PFSK-1 (cell line): Measurements from ENCODE around the gene MPEG1.

ENCODE experiments used
- FOXP2 ChIP-seq: optimal IDR thresholded peaks from 2 replicates; pipeline ENCODE3; 2011; ENCODE audit warnings: borderline replicate concordance, control low read depth, inconsistent platforms; ENCODE audit not compliant: insufficient read depth; ENCODE audit errors: extremely low read length, extremely low read depth
- POLR2AphosphoS5 ChIP-seq: IDR thresholded peaks from 2 replicates; pipeline ENCODE4 v1.6.1; 2012; ENCODE audit warnings: low read depth, mild to moderate bottlenecking, control low read depth, low read length, moderate library complexity
- SIN3A ChIP-seq: IDR thresholded peaks from 2 replicates; pipeline ENCODE4 v1.6.1; 2012; ENCODE audit warnings: mild to moderate bottlenecking, low read length, moderate library complexity, borderline replicate concordance; ENCODE audit not compliant: insufficient read depth
- TAF1 ChIP-seq: IDR thresholded peaks from 2 replicates; pipeline ENCODE4 v1.6.1; 2012; ENCODE audit warnings: low read length, control low read depth, borderline replicate concordance; ENCODE audit not compliant: insufficient read depth
- TF ChIP-seq, protein P1 (sequence below), 2 experiments: IDR thresholded peaks; 2 replicates each; pipeline versions ENCODE4 v1.6.1 to v1.8.0; 2011 to 2012; ENCODE audit warnings: low read depth in 2 of 2, low read length in 2 of 2, control low read depth in 1 of 2, inconsistent platforms in 1 of 2, mild to moderate bottlenecking in 1 of 2, moderate library complexity in 1 of 2; ENCODE audit not compliant: insufficient read depth in 1 of 2

DNA sequence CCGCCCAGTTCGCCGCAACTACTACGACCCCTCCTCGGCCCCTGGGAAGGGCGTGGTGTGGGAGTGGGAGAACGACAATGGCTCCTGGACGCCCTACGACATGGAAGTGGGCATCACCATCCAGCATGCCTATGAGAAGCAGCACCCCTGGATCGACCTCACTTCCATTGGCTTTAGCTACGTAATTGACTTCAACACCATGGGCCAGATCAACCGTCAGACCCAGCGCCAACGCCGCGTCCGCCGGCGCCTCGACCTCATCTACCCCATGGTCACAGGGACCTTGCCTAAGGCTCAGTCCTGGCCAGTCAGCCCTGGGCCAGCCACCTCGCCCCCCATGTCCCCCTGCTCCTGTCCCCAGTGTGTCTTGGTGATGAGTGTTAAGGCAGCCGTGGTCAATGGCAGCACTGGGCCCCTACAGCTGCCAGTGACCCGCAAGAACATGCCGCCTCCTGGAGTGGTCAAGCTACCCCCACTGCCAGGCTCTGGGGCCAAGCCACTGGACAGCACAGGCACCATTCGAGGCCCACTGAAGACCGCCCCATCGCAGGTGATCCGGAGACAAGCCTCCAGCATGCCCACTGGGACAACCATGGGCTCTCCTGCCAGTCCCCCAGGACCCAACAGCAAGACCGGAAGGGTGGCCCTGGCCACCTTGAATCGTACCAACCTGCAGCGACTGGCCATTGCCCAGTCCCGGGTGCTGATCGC, 30.8 kb downstream of the MPEG1 start:
- TF ChIP-seq, protein P1, sequence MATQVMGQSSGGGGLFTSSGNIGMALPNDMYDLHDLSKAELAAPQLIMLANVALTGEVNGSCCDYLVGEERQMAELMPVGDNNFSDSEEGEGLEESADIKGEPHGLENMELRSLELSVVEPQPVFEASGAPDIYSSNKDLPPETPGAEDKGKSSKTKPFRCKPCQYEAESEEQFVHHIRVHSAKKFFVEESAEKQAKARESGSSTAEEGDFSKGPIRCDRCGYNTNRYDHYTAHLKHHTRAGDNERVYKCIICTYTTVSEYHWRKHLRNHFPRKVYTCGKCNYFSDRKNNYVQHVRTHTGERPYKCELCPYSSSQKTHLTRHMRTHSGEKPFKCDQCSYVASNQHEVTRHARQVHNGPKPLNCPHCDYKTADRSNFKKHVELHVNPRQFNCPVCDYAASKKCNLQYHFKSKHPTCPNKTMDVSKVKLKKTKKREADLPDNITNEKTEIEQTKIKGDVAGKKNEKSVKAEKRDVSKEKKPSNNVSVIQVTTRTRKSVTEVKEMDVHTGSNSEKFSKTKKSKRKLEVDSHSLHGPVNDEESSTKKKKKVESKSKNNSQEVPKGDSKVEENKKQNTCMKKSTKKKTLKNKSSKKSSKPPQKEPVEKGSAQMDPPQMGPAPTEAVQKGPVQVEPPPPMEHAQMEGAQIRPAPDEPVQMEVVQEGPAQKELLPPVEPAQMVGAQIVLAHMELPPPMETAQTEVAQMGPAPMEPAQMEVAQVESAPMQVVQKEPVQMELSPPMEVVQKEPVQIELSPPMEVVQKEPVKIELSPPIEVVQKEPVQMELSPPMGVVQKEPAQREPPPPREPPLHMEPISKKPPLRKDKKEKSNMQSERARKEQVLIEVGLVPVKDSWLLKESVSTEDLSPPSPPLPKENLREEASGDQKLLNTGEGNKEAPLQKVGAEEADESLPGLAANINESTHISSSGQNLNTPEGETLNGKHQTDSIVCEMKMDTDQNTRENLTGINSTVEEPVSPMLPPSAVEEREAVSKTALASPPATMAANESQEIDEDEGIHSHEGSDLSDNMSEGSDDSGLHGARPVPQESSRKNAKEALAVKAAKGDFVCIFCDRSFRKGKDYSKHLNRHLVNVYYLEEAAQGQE (IDR thresholded peaks at IDR 0.05; ENCODE audit: insufficient read depth in 1 of 2, low read depth in 2 of 2, low read length in 2 of 2), result no peak
- TF ChIP-seq POLR2AphosphoS5, result no peak
- TF ChIP-seq SIN3A, result no peak
- TF ChIP-seq TAF1, result no peak
- TF ChIP-seq FOXP2, result no peak
